ENCODE results near the gene KCNMA1. TPM values are rescaled to one million over a fixed set of nuclear protein-coding genes. Genes with fewer than 3 reads are reported as not detected.

Gene KCNMA1
- total RNA-seq, 1 experiment from 2014 or later = 0.49 TPM

GRCh38 chr10:77052593-77052992, 585.0 kb downstream of the KCNMA1 start:
- intact Hi-C loops (cut with micrococcal nuclease) = no loop called here
- Histone ChIP-seq H3K4me3 (replicated peaks in 1 of 2; ENCODE audit: low read depth in 1 of 2, low read length in 2 of 2) (no peak overlapping the region), H3K9me3 (ENCODE audit: control insufficient read depth in 1 of 2, insufficient read depth in 1 of 2, low read depth in 1 of 2, low read length in 2 of 2) (no peaks in the 10 kb centered on the region), H3K4me2 (ENCODE audit: low read length) (no peak overlapping the region), H3K9ac (ENCODE audit: low read length) (no peak overlapping the region), H3K27ac (ENCODE audit: low read depth, low read length) (no peak overlapping the region), H3K36me3 (ENCODE audit: control insufficient read depth in 1 of 2, insufficient read depth in 2 of 2, low read length in 2 of 2) (no peaks in the 10 kb centered on the region), H3K9me2 (ENCODE audit: insufficient read depth) (no peaks in the 10 kb centered on the region), H3K27me3 (ENCODE audit: insufficient read depth, low read length) (peaks cover 57% of the 10 kb centered on the region), H3K4me1 (ENCODE audit: control insufficient read depth in 1 of 2, insufficient read depth in 2 of 2, low read length in 2 of 2) (no peaks in the 10 kb centered on the region), H4K20me1 (ENCODE audit: insufficient read depth) (no peaks in the 10 kb centered on the region), H2AFZ (ENCODE audit: low read depth, low read length, poor library complexity, severe bottlenecking) (no peak overlapping the region), H3K79me2 (ENCODE audit: insufficient read depth, low read length) (no peaks in the 10 kb centered on the region)
- ChIA-PET POLR2A (no interaction called here), RAD21 (ENCODE audit: low non-redundant PET in 1 of 2, low total read pairs in 2 of 2, uncharacterized antibody in 2 of 2, unreplicated experiment in 2 of 2) (no interaction called here), CTCF (no interaction called here)
- ATAC-seq = no peak
- DNase-seq (ENCODE audit: low read depth, low spot score) = no peak
- no TSS peak for BruUV-seq (replicated peaks)
- TF ChIP-seq EZH2 (IDR thresholded peaks at IDR 0.05) (no peak), TCF7L2 (IDR thresholded peaks at IDR 0.05; ENCODE audit: borderline replicate concordance, extremely low read depth, insufficient read depth, insufficient read length) (no peak), ELF1 (IDR thresholded peaks at IDR 0.05; ENCODE audit: borderline replicate concordance, low read depth) (no peak), CBX3 (IDR thresholded peaks at IDR 0.05; ENCODE audit: low read depth) (no peak)

GRCh38 chr10:77051837-77052236, 585.8 kb downstream of the KCNMA1 start:
- intact Hi-C loops (cut with micrococcal nuclease) = no loop called here
- CTCF ChIA-PET = no interaction called here
- no peaks in the 10 kb centered on the region for H3K36me3 ChIP-seq (ENCODE audit: control insufficient read depth in 1 of 2, insufficient read depth in 2 of 2, low read length in 2 of 2)
- no peaks in the 10 kb centered on the region for H4K20me1 ChIP-seq (ENCODE audit: insufficient read depth)
- no peaks in the 10 kb centered on the region for H3K9me3 ChIP-seq (ENCODE audit: control insufficient read depth in 1 of 2, insufficient read depth in 1 of 2, low read depth in 1 of 2, low read length in 2 of 2)
- H2AFZ ChIP-seq (ENCODE audit: low read depth, low read length, poor library complexity, severe bottlenecking) = no peak overlapping the region
- no peak for ATAC-seq
- no peaks in the 10 kb centered on the region for H3K9me2 ChIP-seq (ENCODE audit: insufficient read depth)
- H3K27ac ChIP-seq (ENCODE audit: low read depth, low read length) = no peak overlapping the region
- TF ChIP-seq EZH2 (IDR thresholded peaks at IDR 0.05) = no peak
- TF ChIP-seq POLR2A (IDR thresholded peaks at IDR 0.05; ENCODE audit: borderline replicate concordance, extremely low read depth, insufficient read depth, insufficient read length) = no peak
- no peak for TF ChIP-seq CTCF (IDR thresholded peaks at IDR 0.05 in 2 of 3, conservative IDR thresholded peaks at IDR 0.05 in 1 of 3; ENCODE audit: borderline replicate concordance in 1 of 3, insufficient read depth in 1 of 3, low read depth in 2 of 3, low read length in 2 of 3)
- TF ChIP-seq ZNF274 (IDR thresholded peaks at IDR 0.05; ENCODE audit: low read depth, low read length) = no peak
- TF ChIP-seq MAX (IDR thresholded peaks at IDR 0.05) = no peak
- no peak for TF ChIP-seq EGR1 (IDR thresholded peaks at IDR 0.05; ENCODE audit: low read depth)
- TF ChIP-seq SIN3A (IDR thresholded peaks at IDR 0.05; ENCODE audit: low read depth) = no peak
- no peak for TF ChIP-seq ELF1 (IDR thresholded peaks at IDR 0.05; ENCODE audit: borderline replicate concordance, low read depth)
- TF ChIP-seq YY1 (IDR thresholded peaks at IDR 0.05; ENCODE audit: extremely low read depth, insufficient replicate concordance, low read depth, low read length) = no peak
- TF ChIP-seq POLR2AphosphoS5 (IDR thresholded peaks at IDR 0.05; ENCODE audit: low read depth, low read length) = no peak
- no peak for TF ChIP-seq ATF3 (IDR thresholded peaks at IDR 0.05)
- no peak for TF ChIP-seq RAD21 (IDR thresholded peaks at IDR 0.05; ENCODE audit: low read depth)
- TF ChIP-seq TCF7L2 (IDR thresholded peaks at IDR 0.05; ENCODE audit: borderline replicate concordance, extremely low read depth, insufficient read depth, insufficient read length) = no peak
- DNase-seq (ENCODE audit: low read depth, low spot score) = no peak
- POLR2A ChIA-PET = no interaction called here
- no peaks in the 10 kb centered on the region for H3K79me2 ChIP-seq (ENCODE audit: insufficient read depth, low read length)
- no peak overlapping the region for H3K4me2 ChIP-seq (ENCODE audit: low read length)
- H3K4me1 ChIP-seq (ENCODE audit: control insufficient read depth in 1 of 2, insufficient read depth in 2 of 2, low read length in 2 of 2) = no peaks in the 10 kb centered on the region
- H3K4me3 ChIP-seq (replicated peaks in 1 of 2; ENCODE audit: low read depth in 1 of 2, low read length in 2 of 2) = no peak overlapping the region
- peaks cover 63% of the 10 kb centered on the region for H3K27me3 ChIP-seq (ENCODE audit: insufficient read depth, low read length)
- no peak overlapping the region for H3K9ac ChIP-seq (ENCODE audit: low read length)
- no TSS peak for BruUV-seq (replicated peaks)
- RAD21 ChIA-PET (ENCODE audit: low non-redundant PET in 1 of 2, low total read pairs in 2 of 2, uncharacterized antibody in 2 of 2, unreplicated experiment in 2 of 2) = no interaction called here

Measured in HCT116 (cell line).